T-helper 17 cell (primary cell): ENCODE data around the gene BTBD8. TPM values are rescaled to one million over a fixed set of nuclear protein-coding genes. Genes with fewer than 3 reads are reported as not detected.
A peak's percentile ranks its signal among the peaks of the same experiment; 100 is the strongest.

Source experiments
- ATAC-seq: fragments of 150-1000 bp; cut with Tn5 transposase; 2 replicates; pipeline ENCODE4 v1.10.0; 2021; ENCODE audit warnings: mild to moderate bottlenecking, moderate library complexity
- DNase-seq, 3 donors: peaks; one replicate each; pipeline versions ENCODE4 v3.0.0 to v3.0.0-alpha.2; 2020 to 2021
- H3K9me3 ChIP-seq: one replicate; pipeline ENCODE4 v1.7.0; 2013; ENCODE audit warnings: low read length, mild to moderate bottlenecking; ENCODE audit not compliant: control insufficient read depth, poor library complexity, severe bottlenecking
- H3K27ac Mint-ChIP-seq: one replicate; pipeline ENCODE4 v1.8.0; 2022; ENCODE audit warnings: mild to moderate bottlenecking, moderate library complexity, mixed read lengths
- H3K27me3 Mint-ChIP-seq: one replicate; pipeline ENCODE4 v1.8.0; 2022; ENCODE audit warnings: mixed read lengths
- H3K36me3 Mint-ChIP-seq: one replicate; pipeline ENCODE4 v1.8.0; 2022; ENCODE audit warnings: low read depth, mixed read lengths
- H3K4me1 Mint-ChIP-seq: one replicate; pipeline ENCODE4 v1.8.0; 2022; ENCODE audit warnings: mild to moderate bottlenecking, mixed read lengths
- H3K4me3 Mint-ChIP-seq: one replicate; pipeline ENCODE4 v1.8.0; 2022; ENCODE audit warnings: mild to moderate bottlenecking, moderate library complexity, mixed read lengths
- total RNA-seq, 4 donors: library from RNA in 2 of 4; stranded (reverse) in 2 of 4; gene quantifications; one replicate each; pipeline ENCODE4 v1.2.3 and lab custom pipeline; 2022 to 2026

BTBD8 gene
- total RNA-seq (1 to 10 TPM; 1.8 to 3.7 TPM), total RNA-seq (lab: John Stamatoyannopoulos, UW) (8.1 to 10.0 reads per million in 2 donors)

- no peaks in the 10 kb centered on the region for H3K27me3 Mint-ChIP-seq
Observed at GRCh38 chr1:92080128-92080985, at the start of gene BTBD8. Gene BTBD8, plus strand, starts transcription at chr1:92080345. Its CDS starts 227 bp downstream, at chr1:92080572.

GRCh38 chr1:92030656-92031107 lies 49.5 kb upstream of the BTBD8 start:
- H3K27ac Mint-ChIP-seq, result no peak overlapping the region
- peaks cover 56% of the 10 kb centered on the region for H3K27me3 Mint-ChIP-seq
- no peaks in the 10 kb centered on the region for H3K36me3 Mint-ChIP-seq
- H3K4me3 Mint-ChIP-seq, result peak overlapping the region; percentile 75
- ATAC-seq, result no peak
- H3K4me1 Mint-ChIP-seq, result peaks cover 1% of the 10 kb centered on the region
- DNase-seq, result no peak
- H3K9me3 ChIP-seq, result no peaks in the 10 kb centered on the region

More at GRCh38 chr1:92080128-92080985, at the start of gene BTBD8:
- H3K27ac Mint-ChIP-seq, result peak within 1 kb of the TSS; percentile 94
- H3K4me1 Mint-ChIP-seq, result peaks cover 13% of the 10 kb centered on the region
- peaks cover 3% of the 10 kb centered on the region for H3K36me3 Mint-ChIP-seq
- H3K4me3 Mint-ChIP-seq, result peak within 1 kb of the TSS; percentile 96
- DNase-seq (peak; percentile 68 to 74 (median 73)), ATAC-seq (peak; percentile 96)
- no peaks in the 10 kb centered on the region for H3K9me3 ChIP-seq

GRCh38 chr1:92031281-92032110 lies 48.6 kb upstream of the BTBD8 start:
- peaks cover 64% of the 10 kb centered on the region for H3K27me3 Mint-ChIP-seq
- no peak for DNase-seq
- H3K4me1 Mint-ChIP-seq, result peaks cover 2% of the 10 kb centered on the region
- H3K36me3 Mint-ChIP-seq, result no peaks in the 10 kb centered on the region
- no peaks in the 10 kb centered on the region for H3K9me3 ChIP-seq
- no peak overlapping the region for H3K27ac Mint-ChIP-seq
- no peak overlapping the region for H3K4me3 Mint-ChIP-seq
- no peak for ATAC-seq

GRCh38 chr1:92037400-92037799 lies 42.7 kb upstream of the BTBD8 start:
- no peak overlapping the region for H3K27ac Mint-ChIP-seq
- no peaks in the 10 kb centered on the region for H3K36me3 Mint-ChIP-seq
- no peak for ATAC-seq
- no peak for DNase-seq
- peaks cover 46% of the 10 kb centered on the region for H3K27me3 Mint-ChIP-seq
- H3K4me1 Mint-ChIP-seq, result peaks cover 2% of the 10 kb centered on the region
- no peaks in the 10 kb centered on the region for H3K9me3 ChIP-seq
- no peak overlapping the region for H3K4me3 Mint-ChIP-seq

- no peak for DNase-seq
- Mint-ChIP-seq H3K27ac (no peak overlapping the region), H3K4me1 (peaks cover 2% of the 10 kb centered on the region)
Observed at GRCh38 chr1:92038695-92039346, 41.3 kb upstream of the BTBD8 start.

GRCh38 chr1:92040971-92041370 lies 39.2 kb upstream of the BTBD8 start:
- ATAC-seq, result no peak
- no peak overlapping the region for H3K27ac Mint-ChIP-seq
- H3K4me1 Mint-ChIP-seq, result no peaks in the 10 kb centered on the region
- H3K4me3 Mint-ChIP-seq, result no peak overlapping the region
- DNase-seq, result no peak
- H3K9me3 ChIP-seq, result no peaks in the 10 kb centered on the region
- H3K36me3 Mint-ChIP-seq, result no peaks in the 10 kb centered on the region
- peaks cover 21% of the 10 kb centered on the region for H3K27me3 Mint-ChIP-seq

More at GRCh38 chr1:92038695-92039346, 41.3 kb upstream of the BTBD8 start:
- ATAC-seq, result no peak
- H3K36me3 Mint-ChIP-seq, result no peaks in the 10 kb centered on the region
- no peaks in the 10 kb centered on the region for H3K9me3 ChIP-seq
- peaks cover 36% of the 10 kb centered on the region for H3K27me3 Mint-ChIP-seq
- H3K4me3 Mint-ChIP-seq, result no peak overlapping the region

GRCh38 chr1:92043621-92044020 lies 36.5 kb upstream of the BTBD8 start:
- H3K4me3 Mint-ChIP-seq, result no peak overlapping the region
- peaks cover 13% of the 10 kb centered on the region for H3K27me3 Mint-ChIP-seq
- H3K27ac Mint-ChIP-seq, result no peak overlapping the region
- DNase-seq (no peak), ATAC-seq (no peak)
- no peaks in the 10 kb centered on the region for H3K9me3 ChIP-seq
- H3K36me3 Mint-ChIP-seq, result no peaks in the 10 kb centered on the region
- H3K4me1 Mint-ChIP-seq, result no peaks in the 10 kb centered on the region

GRCh38 chr1:92045766-92046495 lies 34.2 kb upstream of the BTBD8 start:
- Mint-ChIP-seq H3K4me1 (no peaks in the 10 kb centered on the region), H3K36me3 (no peaks in the 10 kb centered on the region), H3K4me3 (no peak overlapping the region), H3K27me3 (peaks cover 12% of the 10 kb centered on the region), H3K27ac (no peak overlapping the region)
- DNase-seq (no peak), ATAC-seq (no peak)
- H3K9me3 ChIP-seq, result no peaks in the 10 kb centered on the region

GRCh38 chr1:92051948-92052347 lies 28.2 kb upstream of the BTBD8 start:
- H3K36me3 Mint-ChIP-seq, result peaks cover 3% of the 10 kb centered on the region
- H3K4me3 Mint-ChIP-seq, result no peak overlapping the region
- H3K4me1 Mint-ChIP-seq, result no peaks in the 10 kb centered on the region
- DNase-seq (no peak), ATAC-seq (no peak)
- H3K27ac Mint-ChIP-seq, result no peak overlapping the region
- H3K9me3 ChIP-seq, result no peaks in the 10 kb centered on the region
- peaks cover 15% of the 10 kb centered on the region for H3K27me3 Mint-ChIP-seq

GRCh38 chr1:92065042-92065441 lies 15.1 kb upstream of the BTBD8 start:
- Mint-ChIP-seq H3K4me3 (no peak overlapping the region), H3K4me1 (no peaks in the 10 kb centered on the region), H3K27ac (no peak overlapping the region), H3K27me3 (no peaks in the 10 kb centered on the region), H3K36me3 (peaks cover 2% of the 10 kb centered on the region)
- DNase-seq (no peak), ATAC-seq (no peak)
- no peaks in the 10 kb centered on the region for H3K9me3 ChIP-seq

- DNase-seq (no peak), ATAC-seq (no peak)
- no peak overlapping the region for H3K27ac Mint-ChIP-seq
- H3K36me3 Mint-ChIP-seq, result peaks cover 2% of the 10 kb centered on the region
- H3K27me3 Mint-ChIP-seq, result no peaks in the 10 kb centered on the region
- H3K4me1 Mint-ChIP-seq, result no peaks in the 10 kb centered on the region
- H3K9me3 ChIP-seq, result no peaks in the 10 kb centered on the region
- no peak overlapping the region for H3K4me3 Mint-ChIP-seq
Observed at GRCh38 chr1:92066321-92066720, 13.8 kb upstream of the BTBD8 start.

GRCh38 chr1:92070892-92071291 lies 9.3 kb upstream of the BTBD8 start:
- H3K9me3 ChIP-seq, result no peaks in the 10 kb centered on the region
- Mint-ChIP-seq H3K4me1 (peaks cover 2% of the 10 kb centered on the region), H3K4me3 (no peak overlapping the region), H3K27me3 (no peaks in the 10 kb centered on the region), H3K36me3 (peaks cover 4% of the 10 kb centered on the region), H3K27ac (no peak overlapping the region)
- ATAC-seq, result no peak
- DNase-seq, result no peak
